Measurements from ENCODE around the gene DCDC2C.

DCDC2C gene

DNA sequence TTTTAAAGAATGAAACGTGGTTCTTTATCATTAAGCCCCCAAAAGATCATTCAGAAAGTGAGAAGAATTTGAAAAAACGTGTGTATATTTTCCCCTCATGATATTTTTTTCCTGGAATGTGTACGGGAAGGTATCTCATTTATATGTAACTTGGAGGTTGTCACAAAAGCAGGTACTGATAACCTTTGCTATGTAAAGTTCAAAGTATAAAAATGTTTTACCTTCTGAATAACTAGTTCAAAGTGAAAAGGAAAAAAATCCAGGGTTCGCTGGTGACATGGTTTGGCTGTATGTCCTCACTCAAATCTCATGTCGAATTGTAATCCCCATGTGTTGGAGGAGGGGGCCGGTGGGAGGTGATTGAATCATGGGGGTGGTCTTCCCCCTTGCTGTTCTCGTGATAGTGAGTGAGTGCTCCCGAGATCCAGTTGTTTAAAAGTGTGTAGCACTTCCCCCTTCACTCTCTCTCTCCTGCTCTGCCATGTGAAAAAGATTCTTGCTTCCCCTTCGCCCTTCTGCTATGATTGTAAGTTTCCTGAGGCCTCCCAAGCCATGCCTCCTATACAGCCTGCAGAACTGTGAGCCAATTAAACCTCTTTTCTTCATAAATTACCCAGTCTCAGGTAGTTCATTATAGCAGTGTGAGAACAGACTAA, 144.2 kb downstream of the DCDC2C start:
- no peak for TF ChIP-seq CTCF (conservative IDR thresholded peaks at IDR 0.05; ENCODE audit: low read length)
- no peak for DNase-seq (ENCODE audit: low read depth)
- no peak overlapping the region for H3K4me3 ChIP-seq (ENCODE audit: low read length)

DNA sequence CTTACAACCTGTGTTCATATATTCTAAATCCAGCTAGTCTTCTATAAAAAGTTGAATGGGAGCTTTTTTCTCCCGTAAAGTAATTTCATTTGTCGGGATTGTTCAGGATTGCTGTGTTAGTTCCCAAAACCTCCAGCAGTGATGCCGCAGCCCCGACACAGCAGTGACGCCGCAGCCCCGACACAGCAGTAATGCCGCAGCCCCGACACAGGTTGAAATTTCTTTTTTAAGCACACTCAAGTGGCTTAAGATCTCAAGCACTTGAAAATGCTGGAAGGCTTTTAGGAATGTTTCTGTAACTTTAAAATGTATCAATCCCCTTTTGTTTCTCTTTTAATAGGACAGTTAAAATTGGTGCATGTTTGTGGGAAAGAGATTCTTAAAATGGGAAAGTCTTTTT, 145.4 kb downstream of the DCDC2C start:
- H3K4me3 ChIP-seq (ENCODE audit: low read length): no peak overlapping the region
- TF ChIP-seq CTCF (conservative IDR thresholded peaks at IDR 0.05; ENCODE audit: low read length): no peak
- no peak for DNase-seq (ENCODE audit: low read depth)

DNA sequence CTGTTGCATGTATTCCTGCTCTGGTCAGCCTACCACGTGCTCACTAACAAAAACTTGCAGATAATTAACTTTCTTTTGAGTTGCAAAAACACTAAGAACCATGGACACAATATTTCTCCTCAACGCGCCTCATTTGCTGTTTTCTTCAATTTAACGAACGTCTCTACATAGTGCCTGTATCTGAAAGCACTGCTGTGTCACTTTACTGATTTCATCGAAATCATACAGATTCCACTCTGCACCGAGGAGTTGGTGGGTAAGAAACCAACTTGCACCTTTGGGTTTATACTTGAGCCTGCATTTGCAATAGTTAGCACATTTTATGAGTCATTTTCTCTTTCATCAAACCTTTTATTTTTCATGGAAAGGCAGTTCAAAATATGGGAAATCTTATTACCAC, 145.8 kb downstream of the DCDC2C start:
- H3K4me3 ChIP-seq (ENCODE audit: low read length): no peak overlapping the region
- no peak for TF ChIP-seq CTCF (conservative IDR thresholded peaks at IDR 0.05; ENCODE audit: low read length)
- no peak for DNase-seq (ENCODE audit: low read depth)

DNA sequence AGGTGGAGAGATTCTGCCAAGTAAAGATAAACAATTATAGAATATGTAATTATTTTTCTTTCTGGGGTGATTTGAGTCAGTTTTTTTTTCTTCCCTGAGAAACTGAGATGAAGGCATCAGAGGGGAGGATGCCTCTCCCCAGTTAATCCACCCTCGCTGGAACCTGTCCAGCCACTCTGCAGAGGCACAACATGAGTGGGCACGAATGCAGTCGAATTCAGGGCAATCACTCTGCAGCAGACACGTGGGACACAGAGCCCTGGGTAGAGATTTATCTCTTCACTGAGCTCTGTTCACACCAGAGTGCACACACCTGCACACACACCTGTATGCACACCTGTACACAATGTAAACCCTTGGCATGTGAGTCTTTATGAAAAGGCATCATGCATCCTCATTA, 154.2 kb downstream of the DCDC2C start:
- no peak for DNase-seq (ENCODE audit: low read depth)
- no peak for TF ChIP-seq CTCF (conservative IDR thresholded peaks at IDR 0.05; ENCODE audit: low read length)
- H3K4me3 ChIP-seq (ENCODE audit: low read length): no peak overlapping the region

DNA sequence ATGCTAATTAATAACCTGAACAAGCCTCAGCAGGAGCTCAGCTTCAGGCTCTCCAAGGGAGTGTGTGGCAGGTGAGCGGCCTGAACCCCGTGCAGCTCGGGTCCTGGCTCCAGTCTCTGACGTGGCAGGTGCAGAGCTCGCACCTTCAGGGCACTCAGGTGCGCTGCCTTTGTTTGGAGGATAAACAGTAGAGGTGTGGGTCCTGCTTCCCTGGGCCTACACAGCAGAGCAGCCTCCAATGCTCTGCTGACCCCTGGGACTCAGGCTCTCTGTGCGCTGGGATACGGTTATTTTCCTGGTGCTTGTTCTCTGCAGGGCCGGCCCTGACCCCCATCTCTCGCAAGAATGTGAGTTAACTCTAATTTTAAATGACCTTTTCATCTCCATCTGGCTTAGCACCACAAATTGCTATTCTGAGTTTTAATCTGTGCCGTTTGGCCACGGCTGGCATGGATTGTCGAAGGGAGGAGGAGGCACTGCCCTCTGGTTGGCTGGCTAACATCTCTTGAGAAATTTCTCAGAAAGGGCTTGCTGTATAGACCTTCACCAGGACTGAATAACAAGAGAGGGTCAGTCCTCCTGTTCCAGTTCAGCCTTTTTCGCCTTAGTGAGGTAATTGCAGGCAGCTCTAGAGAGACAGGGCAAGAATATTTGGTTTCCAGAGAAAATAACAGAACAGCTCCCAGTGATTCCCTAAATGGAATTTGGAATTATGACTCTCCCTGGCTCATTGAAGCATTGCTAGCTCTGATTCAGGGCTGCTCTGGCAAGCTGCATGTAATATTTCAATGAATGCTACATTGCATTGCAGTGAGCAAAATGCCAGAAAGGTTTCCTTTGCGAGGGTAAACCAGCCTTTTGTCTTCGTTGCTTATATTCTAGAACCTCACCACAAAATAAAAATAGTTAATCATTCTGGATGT, 161.8 kb downstream of the DCDC2C start:
- no peak for TF ChIP-seq CTCF (conservative IDR thresholded peaks at IDR 0.05; ENCODE audit: low read length)
- no peak for DNase-seq (ENCODE audit: low read depth)
- no peak overlapping the region for H3K4me3 ChIP-seq (ENCODE audit: low read length)

GRCh38 chr2:3867469-3867868, 164.1 kb downstream of the DCDC2C start:
- no peak for TF ChIP-seq CTCF (conservative IDR thresholded peaks at IDR 0.05; ENCODE audit: low read length)
- no peak overlapping the region for H3K4me3 ChIP-seq (ENCODE audit: low read length)
- DNase-seq (ENCODE audit: low read depth): no peak

Measured in AG10803 (cell line).